GM21381 (cell line): ENCODE measurements around the gene LALBA.
"Not testable (repeated sequence)": the region's sequence is repeated elsewhere in the genome, so short reads cannot be mapped to it uniquely, and the experiment has no call there.

Experiments used
- ATAC-seq: cut with Tn5 transposase; IDR thresholded peaks from one replicate; pipeline ENCODE4 v1.9.1; 2021; ENCODE audit warnings: mild to moderate bottlenecking, moderate library complexity; ENCODE audit not compliant: unreplicated experiment

The LALBA gene

GRCh38 chr12:48569946-48570345 is at the start of gene LALBA:
LALBA (minus strand) TSS chr12:48570046; CDS start chr12:48570020, 26 bp downstream.
- ATAC-seq: no peak

GRCh38 chr12:48618541-48618940 is 48.7 kb upstream of the LALBA start:
- ATAC-seq: peak; percentile 60

- ATAC-seq: no peak
Observed at GRCh38 chr12:48615681-48616080, 45.8 kb upstream of the LALBA start.

- ATAC-seq: no peak
Observed at GRCh38 chr12:48613321-48613720, 43.5 kb upstream of the LALBA start.

- no peak for ATAC-seq
Observed at GRCh38 chr12:48602192-48602989, 32.5 kb upstream of the LALBA start.

- ATAC-seq: no peak
Observed at GRCh38 chr12:48601013-48601756, 31.3 kb upstream of the LALBA start.

- no peak for ATAC-seq
Observed at GRCh38 chr12:48600552-48600951, 30.7 kb upstream of the LALBA start.

- ATAC-seq: no peak
Observed at GRCh38 chr12:48592591-48593086, 22.8 kb upstream of the LALBA start.

GRCh38 chr12:48586361-48586760 is 16.5 kb upstream of the LALBA start:
- no peak for ATAC-seq

GRCh38 chr12:48583728-48584127 is 13.9 kb upstream of the LALBA start:
- ATAC-seq: no peak

GRCh38 chr12:48580831-48581230 is 11.0 kb upstream of the LALBA start:
- no peak for ATAC-seq

GRCh38 chr12:48572326-48572725 is 2.5 kb upstream of the LALBA start:
- no peak for ATAC-seq

GRCh38 chr12:48567731-48568130 is 2.1 kb downstream of the LALBA start:
- no peak for ATAC-seq

GRCh38 chr12:48557919-48558318 is 11.9 kb downstream of the LALBA start:
- ATAC-seq: no peak

- ATAC-seq: no peak
Observed at GRCh38 chr12:48556631-48557030, 13.2 kb downstream of the LALBA start.

- ATAC-seq: not testable (repeated sequence)
Observed at GRCh38 chr12:48553666-48554343, 16.0 kb downstream of the LALBA start.

- not testable (repeated sequence) for ATAC-seq
Observed at GRCh38 chr12:48551636-48552035, 18.2 kb downstream of the LALBA start.

GRCh38 chr12:48547012-48547411 is 22.8 kb downstream of the LALBA start:
- ATAC-seq: not testable (repeated sequence)

- ATAC-seq: no peak
Observed at GRCh38 chr12:48545833-48546469, 23.9 kb downstream of the LALBA start.

- no peak for ATAC-seq
Observed at GRCh38 chr12:48542300-48542928, 27.4 kb downstream of the LALBA start.
